ENCODE data around the gene MSMB. TPM values are rescaled to one million over a fixed set of nuclear protein-coding genes. Genes with fewer than 3 reads are reported as not detected.
A peak's percentile ranks its signal among the peaks of the same experiment; 100 is the strongest.
"Not testable (repeated sequence)": the region's sequence is repeated elsewhere in the genome, so short reads cannot be mapped to it uniquely, and the experiment has no call there.

MSMB gene
- total and polyA plus RNA-seq, 2 of the 4 experiments (the other 2 are of a cell fraction): not detected

DNA sequence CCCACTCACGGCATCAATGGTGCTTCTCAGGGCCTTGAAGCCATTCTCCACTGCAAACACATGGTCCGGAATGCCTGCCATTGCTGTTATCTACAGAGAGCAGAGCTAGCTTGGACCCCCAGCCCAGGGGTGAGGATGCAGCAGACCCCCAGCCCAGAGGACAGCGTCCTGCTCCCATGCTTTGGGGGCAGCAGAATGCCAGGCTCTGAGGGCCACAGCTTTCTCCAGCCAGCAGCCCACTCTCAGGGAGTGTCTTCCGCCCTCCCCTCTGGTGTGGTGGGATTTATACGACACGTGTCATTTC, 48.1 kb upstream of the MSMB start (continued):
- TF ChIP-seq, protein P1, sequence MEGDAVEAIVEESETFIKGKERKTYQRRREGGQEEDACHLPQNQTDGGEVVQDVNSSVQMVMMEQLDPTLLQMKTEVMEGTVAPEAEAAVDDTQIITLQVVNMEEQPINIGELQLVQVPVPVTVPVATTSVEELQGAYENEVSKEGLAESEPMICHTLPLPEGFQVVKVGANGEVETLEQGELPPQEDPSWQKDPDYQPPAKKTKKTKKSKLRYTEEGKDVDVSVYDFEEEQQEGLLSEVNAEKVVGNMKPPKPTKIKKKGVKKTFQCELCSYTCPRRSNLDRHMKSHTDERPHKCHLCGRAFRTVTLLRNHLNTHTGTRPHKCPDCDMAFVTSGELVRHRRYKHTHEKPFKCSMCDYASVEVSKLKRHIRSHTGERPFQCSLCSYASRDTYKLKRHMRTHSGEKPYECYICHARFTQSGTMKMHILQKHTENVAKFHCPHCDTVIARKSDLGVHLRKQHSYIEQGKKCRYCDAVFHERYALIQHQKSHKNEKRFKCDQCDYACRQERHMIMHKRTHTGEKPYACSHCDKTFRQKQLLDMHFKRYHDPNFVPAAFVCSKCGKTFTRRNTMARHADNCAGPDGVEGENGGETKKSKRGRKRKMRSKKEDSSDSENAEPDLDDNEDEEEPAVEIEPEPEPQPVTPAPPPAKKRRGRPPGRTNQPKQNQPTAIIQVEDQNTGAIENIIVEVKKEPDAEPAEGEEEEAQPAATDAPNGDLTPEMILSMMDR (conservative IDR thresholded peaks at IDR 0.05; ENCODE audit: low read depth, low read length): no peak

DNA sequence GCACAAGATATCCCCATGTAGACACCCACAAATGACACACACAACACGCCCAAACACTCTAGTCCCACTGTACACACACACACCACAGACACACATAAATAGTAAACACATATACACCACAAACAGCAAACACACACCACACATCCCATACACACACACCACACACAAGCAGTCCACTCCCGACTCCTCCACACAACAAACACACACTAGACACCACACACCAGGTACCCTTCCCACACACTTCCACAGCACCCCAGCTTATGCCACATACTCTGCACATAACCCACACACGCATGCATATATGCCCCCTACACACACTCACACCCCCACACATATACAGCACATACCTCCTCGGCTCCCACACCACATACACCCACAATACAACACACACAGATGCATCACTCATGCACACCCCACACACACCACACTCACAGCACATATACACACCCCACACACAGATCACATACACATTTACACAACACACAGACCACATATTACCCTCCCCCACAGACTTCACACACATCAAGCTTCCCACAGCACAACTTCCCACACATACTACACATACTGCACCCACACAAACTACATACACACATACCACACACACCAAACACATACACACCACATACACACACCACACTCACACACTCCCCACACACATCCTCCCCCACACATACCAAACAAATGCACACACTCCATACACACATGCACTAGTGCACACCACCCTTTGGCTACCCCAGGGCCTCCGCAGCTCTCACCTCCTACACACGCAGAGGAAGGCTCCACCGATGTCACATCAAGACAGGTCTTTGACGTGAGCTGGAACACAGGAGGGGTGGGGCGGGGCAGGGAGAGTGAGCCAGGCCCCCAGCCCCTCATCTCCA, 47.5 kb upstream of the MSMB start:
- H2AK5ac ChIP-seq (ENCODE audit: low read depth, low read length); H3K9ac ChIP-seq (ENCODE audit: low read depth, low read length); H2AFZ ChIP-seq (replicated peaks; ENCODE audit: low read length, poor library complexity); H2AK9ac ChIP-seq (replicated peaks; ENCODE audit: low read depth, low read length, poor library complexity); CTCF ChIA-PET; H3K56ac ChIP-seq (ENCODE audit: extremely low read depth, insufficient read depth, low read length); H2BK15ac ChIP-seq (ENCODE audit: low read depth, low read length); H2BK20ac ChIP-seq (ENCODE audit: low read depth, low read length); H3K23ac ChIP-seq (ENCODE audit: low read depth, low read length); H3K14ac ChIP-seq (replicated peaks; ENCODE audit: low read depth, low read length); H3K9me1 ChIP-seq (ENCODE audit: insufficient read depth, low read length); H2BK120ac ChIP-seq (ENCODE audit: low read depth, low read length); H3K4ac ChIP-seq (ENCODE audit: low read depth, low read length); BruUV-seq (replicated peaks); dilution Hi-C loops (cut with HindIII; ENCODE audit: low sequenced_read_pairs, unreplicated experiment); H4K20me1 ChIP-seq (ENCODE audit: insufficient read depth, low read length); H3K4me2 ChIP-seq (ENCODE audit: low read depth, low read length); H4K91ac ChIP-seq (ENCODE audit: insufficient read depth, low read depth, low read length); H4K8ac ChIP-seq (ENCODE audit: low read depth in 2 of 2, low read length in 2 of 2); H4K5ac ChIP-seq (ENCODE audit: low read depth, low read length); ATAC-seq (ENCODE audit: low read depth); H3K9me3 ChIP-seq (ENCODE audit: control insufficient read depth, insufficient read depth, low read length); in situ Hi-C loops (cut with MboI; ENCODE audit: low sequenced_read_pairs); H3K36me3 ChIP-seq (ENCODE audit: control insufficient read depth, insufficient read depth, low read length); H3K18ac ChIP-seq (ENCODE audit: low read depth, low read length); H3K4me1 ChIP-seq (ENCODE audit: control insufficient read depth, insufficient read depth, low read length); H3K27ac ChIP-seq (ENCODE audit: insufficient read depth, low read length); H3K27me3 ChIP-seq (ENCODE audit: control insufficient read depth, insufficient read depth, low read length); DNase-seq; POLR2A ChIA-PET (ENCODE audit: unreplicated experiment); H3K4me3 ChIP-seq (ENCODE audit: insufficient read depth, low read depth, low read length); H3K79me1 ChIP-seq (ENCODE audit: low read depth in 1 of 2, low read length in 2 of 2): not testable (repeated sequence)
- intact Hi-C loops (cut with micrococcal nuclease): loop anchor here (2.0 kb wide), 1 partner anchor 21 kb away; no protein-coding TSS in a partner anchor
- WGBS, 2 experiments (ENCODE audit: extremely low coverage in 2 of 2, insufficient read length in 1 of 2): 59% methylated on average over 4 of the region's 9 CpGs; no CpG with 5 or more reads in 1 of the 2 experiments
- H2BK5ac ChIP-seq (ENCODE audit: low read depth, low read length, poor library complexity, severe bottlenecking): peak overlapping the region; percentile 33
